ENCODE data around the gene PPIH. TPM values are rescaled to one million over a fixed set of nuclear protein-coding genes. Genes with fewer than 3 reads are reported as not detected.
"Not testable (repeated sequence)": the region's sequence is repeated elsewhere in the genome, so short reads cannot be mapped to it uniquely, and the experiment has no call there.

Gene PPIH
- total RNA-seq, 1 donor from 2014 or later: 42.6 TPM

- peak; percentile 79 for ATAC-seq
Observed at GRCh38 chr1:42682739-42683531, 24.7 kb downstream of the PPIH start.

GRCh38 chr1:42684139-42684538 lies 25.9 kb downstream of the PPIH start:
- no peak for ATAC-seq

DNA sequence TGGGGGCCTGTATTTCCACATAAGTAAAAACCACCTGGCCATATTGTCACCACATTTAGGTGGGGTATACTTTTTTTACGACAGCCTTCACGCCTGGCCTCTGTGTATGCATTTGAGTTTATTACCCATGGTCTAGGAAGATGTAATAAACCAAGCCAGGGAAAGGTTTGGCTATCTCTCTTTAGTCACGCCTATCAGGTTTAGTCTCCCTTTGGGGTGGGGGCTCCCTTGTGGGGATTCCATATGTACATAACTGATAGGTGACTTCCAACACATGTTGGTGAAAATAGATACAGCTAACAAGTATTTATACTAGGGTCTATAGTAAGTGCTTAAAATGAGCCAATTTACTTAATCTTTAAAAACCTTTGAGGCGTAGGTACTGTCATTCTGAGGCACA lies 28.2 kb downstream of the PPIH start:
- ATAC-seq: no peak

DNA sequence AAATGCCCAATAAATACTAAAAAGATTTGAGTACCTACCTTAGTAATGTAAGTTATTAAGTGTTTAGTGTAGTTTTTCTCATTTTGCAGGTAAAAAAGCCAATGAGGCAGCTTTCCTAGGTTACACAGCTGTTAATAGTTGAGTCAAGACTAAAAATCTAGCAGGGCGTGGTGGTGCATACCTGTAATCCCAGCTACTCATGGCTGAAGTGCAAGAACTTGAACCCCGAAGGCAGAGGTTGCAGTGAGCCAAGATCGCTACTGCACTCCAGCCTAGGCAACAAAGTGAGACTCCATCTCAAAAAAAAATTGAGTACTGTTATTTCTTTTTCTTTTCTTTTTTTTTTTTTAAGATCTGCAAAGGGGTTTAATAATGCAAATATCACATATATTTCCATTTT lies 31.7 kb downstream of the PPIH start:
- peak; percentile 55 for ATAC-seq

- ATAC-seq: peak; percentile 37
Observed at GRCh38 chr1:42690477-42691156, 32.4 kb downstream of the PPIH start.

DNA sequence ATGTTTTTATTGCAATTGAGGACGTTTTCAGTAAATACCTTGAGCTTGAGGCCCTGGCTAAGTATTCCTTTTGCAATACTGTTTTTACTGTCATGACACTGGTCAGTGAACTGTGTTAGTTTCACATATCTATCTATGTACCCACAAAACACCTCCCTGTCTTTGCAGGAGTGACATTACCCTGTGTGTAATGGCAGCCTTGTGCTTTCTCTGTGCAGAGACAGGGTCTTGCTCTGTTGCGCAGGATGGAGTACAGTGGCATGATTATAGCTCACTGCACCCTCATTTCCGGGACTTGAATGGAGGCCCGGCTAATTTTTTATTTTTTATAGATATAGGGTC lies 32.9 kb downstream of the PPIH start:
- ATAC-seq: no peak

DNA sequence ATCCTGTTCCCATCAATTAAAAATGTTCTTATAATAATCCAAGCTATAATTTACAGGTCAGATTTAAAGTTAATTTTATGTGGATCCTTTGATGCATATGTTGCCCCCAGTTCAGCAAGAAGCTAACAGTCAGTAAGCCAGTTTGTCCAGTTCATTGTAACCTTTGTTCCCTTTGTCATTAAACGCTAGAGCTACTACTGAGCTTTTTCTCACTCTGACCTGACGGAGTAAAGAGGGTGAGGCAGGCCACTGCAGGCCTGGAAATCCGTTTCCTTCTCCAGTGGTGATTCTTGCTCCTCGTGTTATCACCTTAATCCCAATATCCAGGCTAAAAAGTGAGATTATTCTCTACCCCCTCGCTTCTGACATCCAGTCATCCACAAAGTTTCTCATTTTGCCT lies 34.2 kb downstream of the PPIH start:
- ATAC-seq: peak; percentile 76

DNA sequence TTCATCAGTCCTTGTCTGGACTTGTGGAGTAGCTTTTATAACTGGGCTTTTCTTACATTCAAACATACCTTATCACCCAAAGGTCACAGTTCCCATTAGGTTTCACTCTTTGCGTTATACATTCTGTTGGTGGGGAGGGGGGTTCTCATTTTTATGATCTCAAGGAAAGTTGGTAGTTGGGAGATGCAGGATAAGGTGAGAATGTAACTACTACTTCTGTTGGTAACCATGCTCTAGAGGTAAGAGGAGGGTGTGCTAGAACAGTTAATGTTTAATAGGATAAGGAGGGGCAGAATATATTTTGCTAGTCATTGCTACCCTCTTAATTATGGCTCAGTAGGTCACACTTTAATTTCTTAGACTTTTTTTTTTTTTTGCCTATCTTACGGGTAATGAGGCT lies 34.7 kb downstream of the PPIH start:
- peak; percentile 20 for ATAC-seq

DNA sequence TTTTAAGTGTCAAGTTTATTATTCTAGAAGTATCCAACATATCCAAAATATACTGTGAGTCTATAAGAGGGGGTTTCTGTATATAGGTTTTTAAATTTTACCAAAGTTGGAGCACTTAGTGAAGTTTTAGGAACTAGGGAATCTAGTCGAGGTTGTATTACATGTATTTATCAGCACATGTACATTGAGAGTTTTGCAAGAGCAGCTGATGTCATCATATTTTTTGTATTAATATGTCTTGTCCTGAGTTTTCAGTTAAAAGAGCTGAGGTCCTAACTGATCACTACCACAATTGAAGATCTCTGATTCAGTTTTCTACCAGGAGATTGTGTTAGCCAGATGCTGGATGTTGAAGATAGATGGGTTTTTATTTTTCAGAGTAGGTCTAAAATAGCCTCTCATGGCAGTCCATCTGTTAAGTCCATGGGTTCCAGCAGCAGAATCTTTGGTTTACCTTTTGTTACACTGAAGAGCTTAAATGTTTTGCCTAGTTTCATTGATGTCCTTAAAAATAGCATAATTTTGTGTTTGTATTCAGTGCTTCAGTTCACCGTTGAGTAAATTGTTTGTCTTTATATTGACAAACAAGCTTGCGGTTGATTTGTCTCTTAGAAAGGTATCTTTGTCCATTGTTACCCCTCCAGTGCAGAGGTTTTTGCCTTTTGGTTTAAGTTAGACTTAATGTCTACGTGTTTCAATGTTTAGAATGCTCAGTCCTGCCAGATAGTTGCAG lies 40.0 kb downstream of the PPIH start:
- no peak for ATAC-seq

DNA sequence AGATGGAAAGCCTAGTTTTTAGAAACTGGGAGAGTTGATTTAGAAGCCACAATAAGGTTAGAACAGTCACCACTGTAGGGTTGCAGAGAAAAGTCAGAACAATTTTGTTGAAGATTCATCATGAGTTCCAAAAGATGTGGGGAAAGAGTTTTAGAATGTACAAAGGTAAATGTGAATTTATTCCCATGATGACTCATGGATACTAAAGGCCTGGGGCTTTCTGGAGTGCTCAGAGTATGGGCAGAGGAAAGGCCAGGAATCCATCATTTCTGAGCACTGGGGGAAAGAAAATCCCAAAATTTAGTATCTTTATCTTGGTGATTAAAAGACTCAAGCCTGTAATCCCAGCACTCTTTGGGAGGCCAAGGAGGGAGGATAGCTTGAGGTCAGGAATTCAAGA lies 41.8 kb downstream of the PPIH start:
- no peak for ATAC-seq

DNA sequence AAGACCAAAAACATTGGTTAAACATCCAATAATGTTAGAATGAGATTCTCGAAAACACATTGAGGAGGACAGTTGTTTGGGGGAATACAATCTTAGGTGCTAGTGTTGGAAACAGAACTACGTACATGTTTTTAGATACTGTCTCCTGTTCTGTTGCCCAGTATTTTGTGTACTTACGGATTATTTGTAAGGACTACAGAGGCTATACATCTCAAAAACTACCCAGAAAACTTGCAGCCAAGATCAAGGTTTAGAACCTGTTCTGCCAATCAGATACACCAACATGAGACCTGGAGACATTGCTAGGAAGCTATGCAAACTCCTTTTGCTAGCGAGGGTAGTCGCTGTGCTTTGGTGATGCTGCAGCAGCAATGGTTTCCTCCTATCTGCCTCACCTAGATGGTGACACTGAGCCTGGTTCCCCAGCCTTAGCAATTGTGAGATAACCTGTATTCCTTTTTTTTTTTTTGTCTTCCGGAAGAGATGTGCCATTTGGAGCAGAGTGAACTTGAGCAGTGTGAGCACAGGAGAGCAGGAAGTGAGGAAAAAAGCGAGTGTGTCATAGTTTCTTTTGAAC lies 45.8 kb downstream of the PPIH start:
- ATAC-seq: no peak

- not testable (repeated sequence) for ATAC-seq
Observed at GRCh38 chr1:42712808-42713207, 54.6 kb downstream of the PPIH start.

GRCh38 chr1:42713293-42713692 lies 55.1 kb downstream of the PPIH start:
- ATAC-seq: no peak

GRCh38 chr1:42714441-42714840 lies 56.2 kb downstream of the PPIH start:
- not testable (repeated sequence) for ATAC-seq

GRCh38 chr1:42720868-42721267 lies 62.6 kb downstream of the PPIH start:
- ATAC-seq: no peak

- ATAC-seq: no peak
Observed at GRCh38 chr1:42721926-42722325, 63.7 kb downstream of the PPIH start.

DNA sequence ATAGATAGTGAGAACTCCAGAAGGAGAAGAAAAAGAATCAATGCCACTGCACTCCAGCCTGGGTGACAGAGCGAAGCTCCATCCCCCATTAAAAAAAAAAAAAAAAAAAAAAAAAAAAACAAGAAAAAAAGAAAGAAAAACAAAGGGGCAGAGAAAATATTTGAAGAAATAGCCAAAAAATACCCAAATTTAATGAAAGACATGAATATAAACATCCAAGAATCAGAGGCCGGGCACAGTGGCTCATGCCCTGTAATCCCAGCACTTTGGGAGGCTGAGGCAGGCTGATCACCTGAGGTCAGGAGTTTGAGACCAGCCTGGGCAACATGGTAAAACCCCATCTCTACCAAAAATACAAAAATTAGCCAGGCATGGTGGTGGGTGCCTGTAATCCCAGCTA lies 64.2 kb downstream of the PPIH start:
- not testable (repeated sequence) for ATAC-seq

DNA sequence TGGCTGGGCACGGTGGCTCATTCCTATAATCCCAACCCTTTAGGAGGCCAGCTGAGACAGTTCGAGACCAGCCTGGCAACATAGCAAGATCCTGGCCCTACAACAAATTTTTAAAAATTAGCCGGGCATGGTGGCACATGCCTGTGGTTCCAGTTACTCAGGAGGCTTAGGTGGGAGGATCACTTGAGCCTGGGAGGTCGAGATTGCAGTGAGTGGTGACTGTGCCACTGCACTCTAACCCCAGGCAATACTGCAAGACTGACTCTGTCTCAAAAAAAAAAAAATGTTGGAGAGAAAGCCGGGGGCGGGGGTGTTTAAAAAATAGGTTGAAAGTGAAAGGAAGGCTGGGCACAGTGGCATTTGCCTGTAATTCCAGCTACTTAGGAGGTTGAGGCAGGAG lies 65.3 kb downstream of the PPIH start:
- peak; percentile 49 for ATAC-seq

- not testable (repeated sequence) for ATAC-seq
Observed at GRCh38 chr1:42725820-42726219, 67.6 kb downstream of the PPIH start.
